ENCODE results near the gene KLC1.

DNA sequence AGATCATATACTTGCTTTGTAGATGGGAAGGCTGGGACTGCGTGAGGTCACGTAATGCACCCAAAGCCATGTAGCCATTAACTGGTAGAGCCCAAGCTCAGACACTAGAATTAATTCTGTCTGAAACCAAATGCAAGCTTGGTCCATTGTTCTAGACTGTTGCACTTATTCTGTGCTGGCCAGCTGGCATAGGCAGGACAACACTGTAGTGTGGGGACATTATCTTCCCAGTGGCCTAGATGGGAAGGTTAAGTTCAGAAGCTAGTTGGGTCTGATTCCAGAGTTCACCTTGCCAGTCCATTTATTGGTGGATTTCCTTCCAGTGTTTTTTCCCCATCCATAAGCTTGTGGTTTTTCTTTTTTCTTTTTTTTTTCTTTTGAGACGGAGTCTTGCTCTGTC lies 39.1 kb downstream of the KLC1 start:
- TF ChIP-seq, protein P1, sequence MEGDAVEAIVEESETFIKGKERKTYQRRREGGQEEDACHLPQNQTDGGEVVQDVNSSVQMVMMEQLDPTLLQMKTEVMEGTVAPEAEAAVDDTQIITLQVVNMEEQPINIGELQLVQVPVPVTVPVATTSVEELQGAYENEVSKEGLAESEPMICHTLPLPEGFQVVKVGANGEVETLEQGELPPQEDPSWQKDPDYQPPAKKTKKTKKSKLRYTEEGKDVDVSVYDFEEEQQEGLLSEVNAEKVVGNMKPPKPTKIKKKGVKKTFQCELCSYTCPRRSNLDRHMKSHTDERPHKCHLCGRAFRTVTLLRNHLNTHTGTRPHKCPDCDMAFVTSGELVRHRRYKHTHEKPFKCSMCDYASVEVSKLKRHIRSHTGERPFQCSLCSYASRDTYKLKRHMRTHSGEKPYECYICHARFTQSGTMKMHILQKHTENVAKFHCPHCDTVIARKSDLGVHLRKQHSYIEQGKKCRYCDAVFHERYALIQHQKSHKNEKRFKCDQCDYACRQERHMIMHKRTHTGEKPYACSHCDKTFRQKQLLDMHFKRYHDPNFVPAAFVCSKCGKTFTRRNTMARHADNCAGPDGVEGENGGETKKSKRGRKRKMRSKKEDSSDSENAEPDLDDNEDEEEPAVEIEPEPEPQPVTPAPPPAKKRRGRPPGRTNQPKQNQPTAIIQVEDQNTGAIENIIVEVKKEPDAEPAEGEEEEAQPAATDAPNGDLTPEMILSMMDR (IDR thresholded peaks at IDR 0.05): no peak
- TF ChIP-seq POLR2A (IDR thresholded peaks at IDR 0.05) (no peak), POLR2AphosphoS5 (IDR thresholded peaks at IDR 0.05) (no peak), EP300 (IDR thresholded peaks at IDR 0.05) (no peak)
